A549 (cell line): Measurements from ENCODE around the gene HHLA2. TPM values are rescaled to one million over a fixed set of nuclear protein-coding genes. Genes with fewer than 3 reads are reported as not detected.

Experiments used
- ATAC-seq, 2 experiments: fragments of 200-7000 bp in 1 of 2; fragments of >200 bp in 1 of 2; cut with Nextera tagmentation in 1 of 2; cut with Tn5 transposase in 1 of 2; 3 replicates each; pipeline versions ENCODE4 v1.8.0 to v1.9.1; 2018 to 2020; ENCODE audit warnings: mild to moderate bottlenecking in 1 of 2, moderate library complexity in 1 of 2
- CTCF ChIA-PET: fragments of 300-600 bp; sonication (Branson Sonifier 250); formaldehyde crosslinking; extraction: SDS; loops from one replicate; lab custom pipeline; 2021; ENCODE audit warnings: antibody characterized with exemption, inconsistent platforms; lab: Yijun Ruan, JAX
- POLR2A ChIA-PET: fragments of 350-600 bp; formaldehyde crosslinking; extraction: SDS; loops from one replicate; lab custom pipeline; 2021; ENCODE audit warnings: antibody characterized with exemption, inconsistent platforms; lab: Yijun Ruan, JAX
- DNase-seq, 2 experiments: peaks; one replicate each; pipeline versions ENCODE4 v3.0.0 to v3.0.0-alpha.2; 2011 to 2016; ENCODE audit warnings: low read depth in 1 of 2, low spot score in 1 of 2
- FAIRE-seq: peaks from 2 replicates; lab custom pipeline; 2011; peaks lifted over from hg19 to GRCh38; lab: Jason Lieb, UNC
- H3K27ac ChIP-seq, 2 experiments: fragments of >200 bp; sonication (Bioruptor Twin); formaldehyde crosslinking; 3 replicates each; pipeline ENCODE4 v1.5.1; 2016 to 2017
- H3K4me1 ChIP-seq: fragments of >200 bp; sonication (Bioruptor Twin); formaldehyde crosslinking; 3 replicates; pipeline ENCODE4 v1.6.1; 2016
- H3K4me2 ChIP-seq: fragments of >200 bp; sonication (Bioruptor Twin); formaldehyde crosslinking; 3 replicates; pipeline ENCODE4 v1.6.1; 2016
- H3K4me3 ChIP-seq: fragments of >200 bp; sonication (Bioruptor Twin); formaldehyde crosslinking; 3 replicates; pipeline ENCODE4 v1.5.1; 2016
- H3K9me3 ChIP-seq: fragments of >200 bp; sonication (Bioruptor Twin); formaldehyde crosslinking; 3 replicates; pipeline ENCODE4 v1.6.1; 2016
- CBX2 ChIP-seq: fragments of 200-600 bp; sonication (generic); IDR thresholded peaks from 2 replicates; pipeline ENCODE4 v1.6.1; 2016; ENCODE audit warnings: low read depth, mild to moderate bottlenecking, borderline replicate concordance
- CHD2 ChIP-seq: fragments of 150-350 bp; IDR thresholded peaks from 2 replicates; pipeline ENCODE4 v1.6.1; 2014; ENCODE audit warnings: low read length; ENCODE audit not compliant: partially characterized antibody
- CHD4 ChIP-seq: fragments of 200-600 bp; sonication (generic); IDR thresholded peaks from 2 replicates; pipeline ENCODE4 v1.6.1; 2016; ENCODE audit warnings: antibody characterized with exemption, mild to moderate bottlenecking, borderline replicate concordance
- ESRRA ChIP-seq: fragments of 150-350 bp; IDR thresholded peaks from 2 replicates; pipeline ENCODE4 v1.6.1; 2014; ENCODE audit warnings: mild to moderate bottlenecking, low read length, borderline replicate concordance
- FOSB ChIP-seq: fragments of 250-450 bp; sonication (Bioruptor Pico); IDR thresholded peaks from 2 replicates; pipeline ENCODE4 v1.5.0; 2020; ENCODE audit warnings: mild to moderate bottlenecking, moderate library complexity
- FOSL2 ChIP-seq, 2 experiments: fragments of 450-650 bp in 1 of 2; fragments of >200 bp in 1 of 2; sonication (Bioruptor Twin) in 1 of 2; formaldehyde crosslinking; IDR thresholded peaks; 2 replicates each; pipeline versions ENCODE4 v1.5.0 to v1.6.1; 2016 to 2020; ENCODE audit warnings: mild to moderate bottlenecking in 1 of 2, moderate library complexity in 1 of 2
- FOXS1 ChIP-seq: fragments of 250-450 bp; sonication (Bioruptor Pico); IDR thresholded peaks from 2 replicates; pipeline ENCODE4 v1.5.0; 2020; ENCODE audit warnings: mild to moderate bottlenecking, moderate library complexity
- GATA3 ChIP-seq: IDR thresholded peaks from 2 replicates; pipeline ENCODE4 v1.6.1; 2012; ENCODE audit warnings: borderline replicate concordance
- HOXA7 ChIP-seq: fragments of 250-450 bp; sonication (Bioruptor Pico); IDR thresholded peaks from 2 replicates; pipeline ENCODE4 v1.5.0; 2020; ENCODE audit warnings: mild to moderate bottlenecking, moderate library complexity
- MAFK ChIP-seq: fragments of 450-650 bp; IDR thresholded peaks from 2 replicates; pipeline ENCODE4 v1.6.1; 2014; ENCODE audit not compliant: partially characterized antibody
- MYC ChIP-seq: IDR thresholded peaks from 2 replicates; pipeline ENCODE4 v1.6.1; 2012; ENCODE audit warnings: mild to moderate bottlenecking, inconsistent platforms, low read length, improper control_type of control experiment, borderline replicate concordance
- TFCP2L1 ChIP-seq: fragments of 250-450 bp; sonication (Bioruptor Pico); IDR thresholded peaks from 2 replicates; pipeline ENCODE4 v1.5.0; 2021; ENCODE audit warnings: mild to moderate bottlenecking
- ZFP36 ChIP-seq: fragments of 450-650 bp; IDR thresholded peaks from 2 replicates; pipeline ENCODE4 v1.6.1; 2014; ENCODE audit warnings: borderline replicate concordance; ENCODE audit not compliant: partially characterized antibody
- WGBS: methylation state at CpG from one replicate; pipeline ENCODE4 v1.1.6; 2017; ENCODE audit errors: missing lambda C conversion rate; 5-methylcytosine and 5-hydroxymethylcytosine counted together
- polyA minus RNA-seq: library from RNA; depleted of rRNA, polyadenylated mRNA; stranded (reverse); fragments of >200 nt; gene quantifications from 2 replicates; pipeline ENCODE4 v1.2.3, GENCODE V29; 2011; rRNA and poly(A)+ RNA removed
- polyA plus RNA-seq, 4 experiments: library from polyadenylated mRNA; depleted of rRNA in 3 of 4; stranded (reverse); fragments of >200 nt; fragmentation: RNase III in 1 of 4; extraction: RNeasy Plus Mini Kit Qiagen cat#74134 plus additional on column Dnase treatment in 1 of 4; gene quantifications; 2 replicates in 3 of 4; 3 replicates in 1 of 4; pipeline ENCODE4 v1.2.3, GENCODE V29; 2011 to 2017
- TF ChIP-seq, protein P1 (sequence below): fragments of 250-450 bp; sonication (Bioruptor Pico); IDR thresholded peaks from 2 replicates; pipeline ENCODE4 v1.5.0; 2021; ENCODE audit warnings: mild to moderate bottlenecking, moderate library complexity, borderline replicate concordance
- TF ChIP-seq, protein P2 (sequence below): fragments of >200 bp; sonication (Bioruptor Twin); formaldehyde crosslinking; IDR thresholded peaks from 3 replicates; pipeline ENCODE4 v1.6.1; 2016

Gene HHLA2, protein sequence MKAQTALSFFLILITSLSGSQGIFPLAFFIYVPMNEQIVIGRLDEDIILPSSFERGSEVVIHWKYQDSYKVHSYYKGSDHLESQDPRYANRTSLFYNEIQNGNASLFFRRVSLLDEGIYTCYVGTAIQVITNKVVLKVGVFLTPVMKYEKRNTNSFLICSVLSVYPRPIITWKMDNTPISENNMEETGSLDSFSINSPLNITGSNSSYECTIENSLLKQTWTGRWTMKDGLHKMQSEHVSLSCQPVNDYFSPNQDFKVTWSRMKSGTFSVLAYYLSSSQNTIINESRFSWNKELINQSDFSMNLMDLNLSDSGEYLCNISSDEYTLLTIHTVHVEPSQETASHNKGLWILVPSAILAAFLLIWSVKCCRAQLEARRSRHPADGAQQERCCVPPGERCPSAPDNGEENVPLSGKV
- polyA plus RNA-seq (2011; rRNA removed) (0.34 and 0.48 TPM in 2 replicates), polyA plus RNA-seq (2017; fragmentation: RNase III; extraction: RNeasy Plus Mini Kit Qiagen cat#74134 plus additional on column Dnase treatment) (0.05 to 0.08 TPM in 2 of 3 replicates, not detected in the other), polyA minus RNA-seq (not detected in 2 replicates)
- polyA plus RNA-seq (2012; cell fraction: cytosol; rRNA removed): 0.04 and 0.06 TPM in 2 replicates
- polyA plus RNA-seq (2012; cell fraction: nucleus; rRNA removed): not detected in 2 replicates

DNA sequence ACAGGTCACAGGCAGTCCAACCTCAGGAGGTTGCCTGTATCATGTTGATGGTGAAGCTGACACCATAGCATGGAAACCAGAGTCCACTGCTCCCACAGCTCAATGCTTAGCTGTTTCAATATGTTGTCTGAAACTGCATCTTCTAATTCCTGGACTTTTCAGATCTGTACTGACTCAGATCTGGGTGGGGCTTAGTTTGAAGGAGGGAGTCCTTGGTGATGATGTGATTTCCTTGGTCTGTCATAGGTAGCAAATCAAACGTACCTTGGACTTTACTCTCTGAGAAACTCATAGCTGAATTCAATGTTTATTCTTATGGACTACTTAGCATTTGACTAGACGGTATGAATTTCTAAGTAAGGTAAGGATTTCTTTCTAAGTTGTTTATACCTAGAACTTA lies at the start of gene HHLA2:
HHLA2 (plus strand) TSS at position 310 of the 400 bp plus-strand sequence. CDS start 55,266 bp downstream, outside the sequence.
- ATAC-seq (peak; percentile 81 to 84; a peak in 5 of 6 replicates), DNase-seq (peak in 1 of 2 experiments; percentile 40), FAIRE-seq (peak; percentile 18)
- Histone ChIP-seq H3K27ac (no peak within 1 kb of the TSS), H3K9me3 (0 out of 3 replicates have a peak, but pooled peaks cover 3% of the 10 kb centered on the region), H3K4me1 (peaks cover 11% of the 10 kb centered on the region; the same call in 1 of the 3 replicates), H3K4me2 (peak within 1 kb of the TSS; percentile 46; the same call in 2 of the 3 replicates), H3K4me3 (no peak within 1 kb of the TSS)
- TF ChIP-seq ZFP36 (no peak), MAFK (no peak)
- WGBS: 14% methylated on average over 2 of the region's 2 CpGs
- ChIA-PET POLR2A (no interaction called here), CTCF (no interaction called here)

DNA sequence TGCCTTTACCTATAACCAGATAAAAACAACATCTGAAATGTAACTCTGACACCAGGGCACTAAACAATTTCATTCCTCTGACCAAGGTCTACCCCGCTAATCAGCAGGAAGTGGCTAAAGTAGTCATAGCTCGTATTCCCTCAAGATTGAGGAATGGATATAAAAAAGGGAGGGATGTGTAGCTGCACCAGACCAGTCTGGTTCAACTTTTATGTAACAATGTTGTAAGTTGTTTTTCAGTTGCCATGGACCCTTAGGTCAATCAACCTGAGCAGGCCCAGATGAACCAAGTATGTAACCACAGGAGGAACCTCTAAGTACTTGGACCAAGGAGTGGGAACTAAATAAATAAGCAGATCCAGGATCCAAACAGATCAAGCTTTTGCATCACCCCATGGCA lies 45.7 kb upstream of the HHLA2 start:
- 77% methylated on average over 2 of the region's 2 CpGs for WGBS
- Histone ChIP-seq H3K27ac (no peak overlapping the region), H3K4me1 (no peaks in the 10 kb centered on the region), H3K4me2 (no peak overlapping the region), H3K9me3 (no peaks in the 10 kb centered on the region), H3K4me3 (no peak overlapping the region)
- POLR2A ChIA-PET: no interaction called here
- CTCF ChIA-PET: no interaction called here
- ATAC-seq (no peak), DNase-seq (no peak), FAIRE-seq (no peak)
- no peak for TF ChIP-seq CHD2
- TF ChIP-seq GATA3: no peak
- no peak for TF ChIP-seq FOSL2 (IDR thresholded peaks at IDR 0.05)
- no peak for TF ChIP-seq FOSL2 (CRISPR knock-in tag; IDR thresholded peaks at IDR 0.05)
- no peak for TF ChIP-seq ESRRA
- no peak for TF ChIP-seq HOXA7 (CRISPR knock-in tag)
- TF ChIP-seq, protein P1, sequence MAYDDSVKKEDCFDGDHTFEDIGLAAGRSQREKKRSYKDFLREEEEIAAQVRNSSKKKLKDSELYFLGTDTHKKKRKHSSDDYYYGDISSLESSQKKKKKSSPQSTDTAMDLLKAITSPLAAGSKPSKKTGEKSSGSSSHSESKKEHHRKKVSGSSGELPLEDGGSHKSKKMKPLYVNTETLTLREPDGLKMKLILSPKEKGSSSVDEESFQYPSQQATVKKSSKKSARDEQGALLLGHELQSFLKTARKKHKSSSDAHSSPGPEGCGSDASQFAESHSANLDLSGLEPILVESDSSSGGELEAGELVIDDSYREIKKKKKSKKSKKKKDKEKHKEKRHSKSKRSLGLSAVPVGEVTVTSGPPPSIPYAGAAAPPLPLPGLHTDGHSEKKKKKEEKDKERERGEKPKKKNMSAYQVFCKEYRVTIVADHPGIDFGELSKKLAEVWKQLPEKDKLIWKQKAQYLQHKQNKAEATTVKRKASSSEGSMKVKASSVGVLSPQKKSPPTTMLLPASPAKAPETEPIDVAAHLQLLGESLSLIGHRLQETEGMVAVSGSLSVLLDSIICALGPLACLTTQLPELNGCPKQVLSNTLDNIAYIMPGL: no peak
- TF ChIP-seq CBX2: no peak
- no peak for TF ChIP-seq ZFP36
- no peak for TF ChIP-seq TFCP2L1 (CRISPR knock-in tag)
- TF ChIP-seq CHD4: no peak
- TF ChIP-seq FOSB (CRISPR knock-in tag): no peak

DNA sequence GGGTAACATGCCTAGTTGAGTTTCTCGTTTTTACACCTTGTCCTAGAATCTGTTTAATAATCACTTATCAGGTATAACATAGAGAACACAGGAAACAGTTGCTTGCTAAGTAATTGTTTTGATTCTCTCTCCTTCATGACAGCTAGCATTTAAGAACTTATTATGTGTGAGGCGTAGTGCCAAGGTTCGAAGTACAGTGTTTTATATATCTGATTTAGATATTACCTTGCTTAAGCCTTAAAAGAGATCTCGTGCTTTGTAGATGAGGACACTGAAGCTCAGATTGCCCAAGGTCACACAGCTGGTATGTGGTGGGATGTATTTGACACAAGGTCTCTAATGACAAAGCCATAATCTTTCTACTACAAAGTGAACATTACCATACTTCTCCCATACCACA lies 45.1 kb upstream of the HHLA2 start:
- TF ChIP-seq, protein P2, sequence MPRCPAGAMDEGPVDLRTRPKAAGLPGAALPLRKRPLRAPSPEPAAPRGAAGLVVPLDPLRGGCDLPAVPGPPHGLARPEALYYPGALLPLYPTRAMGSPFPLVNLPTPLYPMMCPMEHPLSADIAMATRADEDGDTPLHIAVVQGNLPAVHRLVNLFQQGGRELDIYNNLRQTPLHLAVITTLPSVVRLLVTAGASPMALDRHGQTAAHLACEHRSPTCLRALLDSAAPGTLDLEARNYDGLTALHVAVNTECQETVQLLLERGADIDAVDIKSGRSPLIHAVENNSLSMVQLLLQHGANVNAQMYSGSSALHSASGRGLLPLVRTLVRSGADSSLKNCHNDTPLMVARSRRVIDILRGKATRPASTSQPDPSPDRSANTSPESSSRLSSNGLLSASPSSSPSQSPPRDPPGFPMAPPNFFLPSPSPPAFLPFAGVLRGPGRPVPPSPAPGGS: no peak
- TF ChIP-seq MYC (no peak), CHD4 (no peak), FOXS1 (no peak)
- WGBS: 50% methylated on average over 4 of the region's 4 CpGs
- Histone ChIP-seq H3K4me2 (no peak overlapping the region), H3K4me3 (no peak overlapping the region), H3K9me3 (no peaks in the 10 kb centered on the region), H3K27ac (no peak overlapping the region), H3K4me1 (no peaks in the 10 kb centered on the region)
- no peak for FAIRE-seq
- DNase-seq: no peak
- ChIA-PET CTCF (no interaction called here), POLR2A (no interaction called here)
- ATAC-seq: no peak
